HG02763 (cell line): ENCODE results near the gene PPP1R3F.
"Not testable (repeated sequence)": the region's sequence is repeated elsewhere in the genome, so short reads cannot be mapped to it uniquely, and the experiment has no call there.

ENCODE experiments used
- ATAC-seq: cut with Tn5 transposase; IDR thresholded peaks from one replicate; pipeline ENCODE4 v1.9.1; 2021; ENCODE audit warnings: mild to moderate bottlenecking, moderate library complexity; ENCODE audit not compliant: unreplicated experiment

PPP1R3F gene

DNA sequence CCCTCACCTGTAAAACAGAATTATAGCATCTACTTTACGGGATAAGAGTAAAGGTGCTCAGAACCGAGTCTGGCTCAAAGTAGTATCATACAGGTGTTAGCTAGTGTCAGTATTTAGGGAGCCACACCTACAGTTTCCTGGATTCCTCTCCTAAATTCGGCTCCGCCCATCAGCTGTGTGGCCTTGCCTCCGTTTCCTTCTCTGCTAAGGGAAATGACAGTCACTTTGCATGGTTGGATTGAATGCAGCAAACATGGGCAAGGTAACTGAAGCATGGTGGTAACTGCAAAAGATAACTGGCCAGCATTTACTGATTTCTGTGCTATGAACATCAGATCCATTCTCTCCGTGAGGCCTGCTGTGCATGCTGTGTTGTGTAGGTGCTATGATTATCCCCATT, 2.8 kb downstream of the PPP1R3F start:
- no peak for ATAC-seq

DNA sequence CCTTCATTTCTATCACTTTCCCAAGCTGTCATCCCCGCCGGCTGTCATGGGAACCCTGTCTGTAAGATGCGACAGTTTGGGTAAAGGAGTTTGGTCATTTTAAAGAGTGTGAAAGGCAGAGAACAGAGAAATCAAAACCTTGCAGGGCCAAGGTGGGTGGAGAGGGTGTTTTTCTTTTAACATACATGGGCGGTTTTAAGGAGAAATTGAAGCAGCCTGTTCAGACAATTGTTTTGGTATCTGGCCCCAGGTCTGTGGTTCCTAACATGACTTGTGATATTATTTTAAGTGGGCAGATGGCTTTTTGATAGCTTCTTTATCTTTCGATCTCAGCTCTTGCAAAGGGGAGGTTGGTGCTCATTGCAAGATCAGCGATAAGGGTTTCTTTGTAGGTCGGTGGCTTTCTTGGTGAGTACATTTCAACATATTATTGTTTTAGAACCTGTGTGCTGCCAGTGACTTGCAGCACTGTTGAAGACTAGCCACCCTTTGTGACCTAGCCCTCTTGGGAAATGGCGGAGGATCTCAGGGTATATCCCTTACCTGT, 3.7 kb downstream of the PPP1R3F start:
- ATAC-seq = no peak

DNA sequence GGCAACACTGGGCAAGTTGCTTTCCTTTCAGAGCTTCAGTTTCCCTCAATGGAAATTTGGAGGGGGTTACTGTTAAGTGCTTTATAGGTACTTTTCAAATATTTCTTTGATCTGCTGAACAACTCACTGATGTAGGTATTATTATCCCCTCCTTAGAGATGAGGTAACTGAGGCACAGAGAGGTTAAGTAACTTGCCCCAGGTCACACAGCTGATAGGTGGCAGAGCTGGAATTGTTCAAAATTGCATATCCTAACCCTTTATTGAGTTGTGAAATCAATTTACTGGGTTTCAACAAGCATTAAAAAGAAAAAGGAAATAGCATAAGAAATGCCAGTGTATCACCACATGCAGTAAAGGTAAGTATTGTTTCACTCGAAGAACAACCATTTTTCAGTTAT, 6.6 kb downstream of the PPP1R3F start:
- no peak for ATAC-seq

DNA sequence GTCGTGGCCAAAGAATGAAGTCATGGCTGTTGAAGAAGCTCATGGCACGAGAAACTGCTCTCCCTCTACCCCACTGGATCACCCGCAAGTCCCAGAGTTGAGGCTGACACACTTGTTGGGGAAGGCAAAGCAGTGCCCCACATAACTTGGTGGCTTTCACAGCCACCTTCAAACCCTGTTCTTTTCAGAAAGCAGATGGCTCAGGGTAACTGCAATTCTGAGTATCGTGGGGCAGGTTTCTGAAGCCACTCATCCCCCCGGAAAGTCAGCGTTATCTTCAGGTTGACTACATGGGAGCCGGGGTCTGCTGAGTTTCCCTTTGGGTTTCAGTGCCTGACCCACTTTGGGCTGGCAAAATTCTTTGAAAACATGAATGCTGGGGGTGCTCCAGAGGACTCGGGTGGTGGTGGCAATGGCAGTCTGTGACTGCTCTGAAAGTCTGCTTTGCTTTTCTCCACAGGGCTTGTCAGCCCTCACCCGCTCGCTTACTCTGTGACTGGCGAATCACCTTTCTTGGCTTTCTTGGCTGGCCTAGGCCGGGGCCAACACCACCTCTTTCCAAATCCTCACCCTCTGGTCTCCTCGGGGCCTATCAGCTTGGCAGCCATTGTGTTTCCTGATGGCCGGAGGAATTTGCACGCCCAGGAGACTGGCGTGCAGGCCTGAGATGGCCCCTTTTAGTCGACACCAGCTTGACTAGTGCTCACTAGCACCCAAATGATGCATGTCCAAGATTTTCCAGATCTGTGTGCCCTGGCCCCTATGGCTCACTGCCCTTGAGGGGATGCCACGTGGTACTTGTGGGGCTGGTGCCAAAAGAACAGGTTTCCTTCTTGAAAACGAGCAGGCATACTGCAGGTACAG, 7.3 kb downstream of the PPP1R3F start:
- ATAC-seq = no peak

DNA sequence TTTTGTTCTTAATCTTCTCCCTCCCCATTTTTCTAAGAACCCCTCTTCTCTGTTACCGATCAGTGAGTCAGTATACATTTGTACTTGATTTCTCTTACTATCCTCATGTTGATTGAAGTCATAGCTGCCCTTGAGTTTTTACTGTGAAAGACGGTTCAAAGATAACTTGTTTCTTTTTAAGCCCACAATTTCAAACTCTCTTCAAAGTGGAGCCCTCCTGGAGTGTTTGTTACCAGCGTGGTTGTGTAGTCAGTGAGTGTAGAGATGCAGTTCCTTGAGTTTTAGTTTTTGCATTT, 7.9 kb downstream of the PPP1R3F start:
- ATAC-seq = no peak

DNA sequence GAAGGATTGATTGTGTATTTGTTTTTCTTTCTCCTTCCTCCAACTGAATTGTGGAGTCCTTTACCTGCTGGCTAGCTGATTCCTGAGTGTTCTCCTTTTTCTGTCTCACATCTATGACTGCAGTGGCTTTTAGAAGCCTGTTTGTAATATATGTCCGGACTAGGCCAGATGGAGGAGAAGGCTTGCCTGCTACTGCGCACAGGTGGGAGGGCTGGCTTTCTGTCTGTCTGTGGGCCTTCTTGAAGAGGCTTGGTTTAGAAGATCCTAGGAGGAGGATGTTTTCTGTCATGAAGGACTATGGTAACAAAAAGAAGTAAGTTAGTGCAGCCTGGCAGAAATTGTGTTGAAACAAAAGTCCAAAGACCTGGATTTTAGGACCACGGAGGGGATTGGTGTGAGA, 8.5 kb downstream of the PPP1R3F start:
- ATAC-seq = no peak

DNA sequence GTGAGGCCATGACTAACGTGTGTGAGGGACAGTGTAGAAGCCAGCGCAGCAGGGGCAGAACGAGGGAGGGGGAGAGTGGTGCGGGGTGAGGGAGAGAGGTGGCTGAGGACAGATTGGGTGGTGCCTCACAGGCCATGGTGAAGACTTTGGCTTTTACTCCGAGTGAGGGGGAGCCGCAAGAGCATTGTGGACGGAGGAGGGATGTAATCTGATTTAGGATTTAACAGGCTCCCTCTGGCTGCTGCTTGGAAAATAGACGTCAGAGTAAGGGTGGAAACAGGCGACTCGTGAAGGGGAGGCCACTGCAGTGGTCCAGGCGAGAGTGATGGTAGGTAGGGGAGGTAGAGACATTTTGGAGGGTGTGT, 13.0 kb downstream of the PPP1R3F start:
- ATAC-seq = no peak

DNA sequence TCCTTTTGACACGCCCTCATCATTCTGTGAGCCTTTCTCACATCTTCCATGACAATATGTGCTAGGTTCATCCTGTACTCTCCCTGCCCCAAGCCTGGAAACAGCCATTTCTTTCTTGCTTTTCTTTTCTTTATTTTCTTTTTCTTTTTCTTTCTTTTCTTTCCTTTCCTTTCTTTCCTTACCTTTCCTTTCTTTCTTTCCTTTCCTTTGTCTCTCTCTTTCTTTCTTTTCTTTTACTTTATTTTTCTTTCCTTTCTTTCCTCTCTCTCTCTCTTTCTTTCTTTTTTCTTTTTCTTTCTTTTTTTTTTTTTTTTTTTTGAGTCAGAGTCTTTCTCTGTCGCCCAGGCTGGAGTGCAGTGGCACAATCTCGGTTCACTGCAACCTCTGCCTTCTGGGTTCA, 14.6 kb downstream of the PPP1R3F start:
- ATAC-seq = no peak

DNA sequence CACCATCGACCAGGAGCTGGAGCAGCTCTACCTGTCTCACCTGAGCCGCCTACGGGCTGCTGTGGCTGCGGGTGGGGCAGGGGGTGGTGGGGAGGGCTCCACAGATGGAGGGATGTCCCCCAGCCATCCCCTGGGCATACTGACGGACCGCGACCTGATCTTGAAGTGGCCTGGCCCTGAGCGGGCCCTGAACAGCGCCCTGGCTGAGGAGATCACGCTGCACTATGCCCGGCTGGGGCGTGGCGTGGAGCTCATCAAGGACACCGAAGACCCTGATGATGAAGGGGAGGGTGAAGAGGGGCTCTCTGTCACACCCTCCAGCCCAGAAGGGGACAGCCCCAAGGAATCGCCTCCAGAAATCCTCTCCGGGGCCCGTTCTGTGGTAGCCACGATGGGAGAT, 16.5 kb downstream of the PPP1R3F start:
- no peak for ATAC-seq

DNA sequence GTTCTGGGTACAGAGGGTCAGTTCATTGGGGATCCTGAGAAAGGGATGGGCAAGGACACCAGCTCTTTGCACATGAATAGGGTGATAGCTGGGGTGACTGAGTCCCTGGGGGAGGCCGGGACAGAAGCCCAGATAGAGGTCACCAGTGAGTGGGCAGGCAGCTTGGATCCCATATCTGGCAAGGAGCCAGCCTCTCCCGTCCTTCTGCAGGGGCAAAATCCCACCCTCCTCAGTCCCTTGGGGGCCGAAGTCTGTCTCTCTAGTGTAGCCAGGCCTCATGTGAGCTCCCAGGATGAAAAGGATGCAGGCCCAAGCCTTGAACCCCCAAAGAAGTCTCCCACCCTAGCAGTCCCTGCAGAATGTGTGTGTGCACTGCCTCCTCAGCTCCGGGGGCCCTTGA, 17.0 kb downstream of the PPP1R3F start:
- no peak for ATAC-seq

DNA sequence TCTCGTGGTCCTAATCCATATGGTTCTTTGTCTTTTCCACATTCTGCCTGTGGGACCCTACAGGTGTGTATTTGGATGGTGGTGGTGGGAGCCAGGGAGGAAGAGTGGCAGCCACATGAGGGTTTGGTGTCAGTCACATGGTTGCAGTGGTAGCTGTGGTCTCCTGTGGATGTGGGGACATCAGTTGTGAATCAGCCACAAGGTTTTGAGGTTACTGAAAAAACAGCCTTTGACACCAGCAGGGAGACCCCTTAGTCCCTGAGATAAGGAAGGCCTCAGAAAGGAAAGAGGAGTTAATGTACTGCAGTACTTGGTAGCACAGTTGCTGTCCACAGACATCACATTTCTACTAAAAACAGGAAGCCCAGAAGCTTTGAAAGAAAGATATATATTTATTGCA, 18.1 kb downstream of the PPP1R3F start:
- no peak for ATAC-seq

DNA sequence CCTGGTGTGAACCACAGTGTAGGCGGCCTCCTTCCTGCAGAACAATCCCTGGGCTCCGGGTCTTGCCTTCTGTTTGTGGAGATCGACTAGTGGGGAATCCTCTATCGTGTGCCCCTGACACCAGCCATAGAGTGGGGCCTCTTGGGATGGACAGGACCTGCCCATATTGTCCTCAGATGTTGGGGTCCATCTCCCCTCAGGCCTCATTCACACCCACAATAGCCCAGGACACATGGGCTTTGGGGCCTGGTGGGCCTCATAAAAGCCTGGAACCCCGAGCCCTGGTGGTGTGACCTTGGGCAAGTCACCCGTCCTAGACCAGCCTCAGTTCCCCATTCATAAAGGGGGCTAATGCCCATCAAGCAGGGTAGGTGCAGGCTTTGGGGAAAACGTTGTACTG, 20.6 kb downstream of the PPP1R3F start:
- ATAC-seq = no peak

DNA sequence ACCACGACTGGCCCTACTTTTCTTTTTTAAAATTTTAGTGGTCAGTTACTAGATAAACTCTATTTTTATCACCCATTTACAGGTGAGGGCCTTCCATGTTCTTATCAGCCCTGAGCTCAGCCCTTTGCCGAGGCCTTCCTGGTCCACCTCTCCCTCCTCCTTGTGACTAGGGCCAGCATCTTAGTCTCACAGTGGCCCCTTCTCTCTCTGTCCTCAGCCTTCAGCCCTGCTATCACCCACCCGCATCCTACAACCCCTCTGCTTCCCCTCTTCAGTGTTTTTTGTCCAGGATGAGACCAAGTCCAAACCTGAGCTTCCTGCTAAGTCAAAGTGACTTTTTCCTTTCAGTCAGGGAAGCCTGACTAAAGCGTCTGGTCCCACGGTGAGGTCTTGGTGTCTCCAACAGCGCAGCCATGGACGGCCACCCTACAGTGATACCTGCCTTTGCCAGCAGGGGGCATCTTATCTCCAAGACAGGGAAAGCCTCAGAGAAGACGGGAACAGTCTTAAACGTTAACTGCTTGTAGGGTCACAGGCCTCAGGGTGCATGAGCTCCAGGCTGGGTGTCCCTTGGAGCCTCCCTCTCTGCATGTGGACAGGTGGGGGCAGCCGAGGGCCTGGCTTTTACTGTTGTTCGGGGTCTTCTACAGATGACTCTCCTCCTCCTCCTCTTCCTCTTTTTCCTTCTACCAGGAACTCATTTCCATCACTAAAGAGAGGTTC, 22.2 kb downstream of the PPP1R3F start:
- ATAC-seq = no peak

DNA sequence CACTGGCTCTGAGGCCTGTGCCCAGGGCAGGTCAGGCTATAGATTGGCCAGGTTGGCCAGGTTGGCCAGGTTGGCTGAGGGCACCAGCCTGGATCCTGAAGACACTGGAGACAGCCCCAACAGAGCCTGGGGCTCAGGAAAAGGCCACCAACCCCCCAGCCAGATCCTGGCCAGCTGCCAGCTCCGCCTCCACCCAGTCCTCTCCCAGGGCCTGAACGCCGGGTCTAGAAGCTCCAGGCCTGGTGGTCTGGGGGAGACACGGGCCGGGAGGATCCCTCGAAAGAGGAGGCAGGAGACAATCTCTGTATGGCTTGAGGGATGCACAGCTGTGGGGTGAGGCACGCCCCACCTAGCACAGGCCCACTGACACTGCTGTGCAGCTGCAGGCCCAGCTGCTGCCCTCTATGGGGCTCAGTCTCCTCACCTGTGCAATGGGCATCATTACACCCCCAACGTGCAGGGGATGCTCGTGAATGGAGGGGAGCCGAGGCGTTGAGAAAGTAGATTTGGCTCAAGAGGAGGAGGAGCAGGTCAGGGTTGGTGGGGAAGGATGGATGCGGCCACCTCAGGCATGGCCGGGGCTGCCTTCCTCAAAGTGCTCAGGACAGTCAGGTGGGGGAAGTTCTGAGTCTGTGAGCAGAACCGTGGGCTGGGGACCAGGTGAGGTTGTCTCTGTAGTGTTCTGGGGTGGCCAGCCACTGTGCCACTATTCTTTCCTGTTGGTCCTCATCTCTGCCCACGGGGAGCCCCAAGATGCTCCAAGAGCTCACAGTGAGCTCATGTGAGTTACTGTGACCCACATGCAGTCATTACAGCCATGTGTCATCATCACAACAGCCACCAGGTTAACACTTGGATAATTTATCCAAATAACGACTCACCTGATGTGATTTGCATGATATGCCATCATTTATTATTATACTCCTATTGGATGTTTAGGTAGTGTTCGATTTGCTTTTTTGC, 23.1 kb downstream of the PPP1R3F start:
- ATAC-seq = no peak

DNA sequence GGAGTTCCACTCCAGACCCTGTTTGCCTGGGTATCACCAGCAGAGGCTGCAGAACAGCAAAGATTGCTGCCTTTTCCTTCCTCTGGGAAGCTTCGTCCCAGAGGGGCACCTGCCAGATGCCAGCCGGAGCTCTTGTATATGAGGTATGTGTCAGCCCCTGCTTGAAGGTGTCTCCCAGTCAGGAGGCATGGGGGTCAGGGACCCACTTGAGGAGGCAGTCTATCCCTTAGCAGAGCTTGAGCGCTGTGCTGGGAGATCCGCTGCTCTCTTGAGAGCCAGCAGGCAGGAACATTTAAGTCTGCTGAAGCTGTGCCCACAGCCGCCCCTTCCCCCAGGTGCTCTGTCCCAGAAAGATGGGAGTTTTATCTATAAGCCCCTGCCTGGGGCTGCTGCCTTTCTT, 29.7 kb downstream of the PPP1R3F start:
- not testable (repeated sequence) for ATAC-seq

DNA sequence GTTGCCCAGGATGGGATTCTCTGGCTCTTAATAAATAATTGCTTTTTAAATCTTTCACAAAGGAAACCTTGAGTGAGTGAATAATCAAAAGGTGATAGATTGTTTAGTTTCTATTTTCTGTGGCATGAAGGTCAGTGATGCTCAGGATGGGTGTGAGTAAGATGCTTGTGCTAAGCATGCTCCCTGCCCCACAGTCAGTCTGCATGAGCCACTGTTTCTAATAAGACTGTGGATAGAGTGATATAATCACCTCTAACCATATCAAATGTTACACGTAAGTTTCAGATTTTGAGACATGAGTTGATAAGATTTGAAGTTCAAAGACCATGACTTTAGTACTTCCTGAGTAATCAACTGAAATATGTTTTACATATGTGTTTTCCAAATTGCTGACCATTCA, 31.1 kb downstream of the PPP1R3F start:
- no peak for ATAC-seq

DNA sequence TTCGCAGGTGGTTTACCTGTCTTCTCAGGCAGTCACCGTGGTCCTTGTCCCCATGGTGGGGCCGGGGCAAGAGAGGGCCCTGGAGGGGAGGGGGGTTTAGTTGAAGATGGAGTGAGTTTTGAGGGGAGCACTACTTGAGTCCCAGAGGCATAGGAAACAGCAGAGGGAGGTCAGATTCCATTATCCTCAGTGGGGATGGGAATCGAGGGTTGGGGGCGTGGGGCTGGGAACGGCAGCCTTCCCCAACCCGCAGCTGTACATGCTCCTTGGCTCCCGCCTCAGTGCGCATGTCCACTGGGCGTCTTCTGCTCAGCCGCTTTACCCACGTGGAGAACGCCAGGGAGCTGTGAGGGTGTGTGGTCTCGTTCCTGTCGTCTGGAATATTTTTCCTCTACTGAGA, 33.8 kb downstream of the PPP1R3F start, which contains the start of gene GAGE10:
TSS of gene GAGE10 (plus strand) at position 301 of the 400 bp plus-strand sequence. CDS start 1,214 bp downstream, outside the sequence.
- ATAC-seq = no peak

DNA sequence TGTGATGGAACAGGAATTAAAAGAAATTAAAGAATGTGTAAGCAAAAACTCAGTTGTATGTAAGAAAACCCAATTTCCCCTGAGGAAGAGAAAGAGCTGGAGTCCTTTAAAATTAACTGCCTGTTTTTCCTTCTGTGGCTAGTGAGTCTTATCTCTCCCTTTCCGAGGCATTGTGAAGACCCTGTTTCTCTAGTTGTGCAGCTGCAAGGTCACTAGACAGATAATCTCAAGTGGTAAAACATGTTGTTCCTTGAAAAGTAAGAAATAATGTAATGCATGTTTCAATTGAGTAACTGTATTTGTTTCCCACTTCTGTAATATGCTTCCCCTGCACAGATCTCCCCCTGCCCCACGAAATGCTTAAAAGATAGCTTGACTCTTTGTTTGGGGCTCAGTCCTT, 38.2 kb downstream of the PPP1R3F start:
- ATAC-seq = not testable (repeated sequence)

DNA sequence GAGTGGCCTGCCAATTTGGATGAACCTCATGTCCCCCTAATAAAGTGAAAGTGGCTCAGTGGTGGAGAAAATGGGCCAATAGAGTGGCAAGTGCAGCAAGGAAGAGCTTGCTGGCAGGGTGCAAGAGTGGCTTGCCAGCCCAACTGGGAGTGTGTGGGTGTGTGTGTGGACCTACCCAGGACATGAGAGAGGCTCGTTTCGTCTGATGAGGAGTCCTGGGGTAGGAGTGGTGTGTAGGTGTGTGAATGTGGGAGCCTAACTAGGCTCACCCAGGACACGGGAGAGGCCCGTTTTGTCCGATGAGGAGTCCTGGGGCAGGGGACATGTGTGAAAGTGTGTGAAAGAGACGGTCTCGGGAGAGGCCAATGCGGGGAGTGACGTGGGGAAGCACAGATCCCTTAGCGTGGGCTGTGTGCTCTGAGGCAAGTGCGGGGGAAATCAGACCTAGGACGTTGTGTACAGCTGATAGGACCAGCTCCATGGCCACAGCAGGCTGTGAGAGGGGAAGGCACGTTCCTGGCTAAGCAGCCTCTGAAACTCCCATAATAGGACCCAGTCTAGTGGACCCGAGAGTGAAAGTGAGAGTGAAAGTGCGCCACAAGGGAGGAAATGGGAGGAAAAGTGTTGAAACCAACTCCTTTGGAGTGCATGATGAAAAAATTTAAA, 39.1 kb downstream of the PPP1R3F start:
- no peak for ATAC-seq

DNA sequence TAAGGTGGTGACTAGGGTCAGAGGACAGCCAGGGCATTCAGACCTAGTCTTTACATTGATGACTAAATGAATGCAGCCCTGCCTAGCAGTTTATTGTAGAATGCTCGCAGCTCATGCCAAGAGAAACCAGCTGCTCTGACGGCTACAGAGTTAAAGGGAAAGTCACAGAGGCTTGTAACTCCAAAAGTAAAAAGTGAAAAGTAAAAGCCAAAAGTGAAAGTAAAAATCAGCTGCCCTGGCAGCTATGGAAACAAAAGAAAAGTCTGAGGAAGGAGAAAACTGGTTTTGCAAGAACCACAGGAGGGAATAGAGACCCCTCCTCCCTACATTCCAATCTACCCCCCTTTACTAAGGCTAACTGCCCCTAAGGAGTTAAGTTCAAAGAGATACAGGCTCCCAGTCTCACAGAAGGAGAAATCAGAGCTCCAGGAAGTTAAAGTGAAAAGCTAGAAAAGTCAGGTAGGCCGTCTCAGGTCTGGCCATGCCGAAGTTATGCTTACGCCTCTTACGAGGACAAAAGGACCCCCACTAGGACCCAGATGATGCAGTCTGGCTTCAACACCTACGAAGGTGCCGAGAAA, 39.9 kb downstream of the PPP1R3F start:
- no peak for ATAC-seq
